Measurements from ENCODE around the gene ADK.
A peak's percentile ranks its signal among the peaks of the same experiment; 100 is the strongest.

ADK gene

DNA sequence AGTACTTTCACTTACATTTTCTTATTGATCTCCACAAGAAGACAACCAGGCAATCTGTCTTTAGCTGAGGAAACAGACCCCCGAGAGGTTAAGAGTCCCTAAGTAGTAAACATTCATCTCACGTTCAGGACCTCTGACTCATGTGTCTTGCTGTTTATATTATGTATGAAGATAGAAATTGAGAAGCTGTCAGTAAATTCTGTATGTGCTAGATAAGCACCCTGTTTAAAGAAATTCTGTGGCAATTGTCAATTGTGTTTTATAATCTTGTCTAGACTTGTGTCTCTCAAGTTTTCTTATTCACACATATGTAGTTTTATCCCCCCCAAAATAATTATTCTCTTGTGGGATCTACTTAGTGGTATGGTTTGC is 14.5 kb downstream of the ADK start:
- Histone ChIP-seq H3K9ac (ENCODE audit: low read depth, low read length) (no peak overlapping the region), H3K4me3 (ENCODE audit: low read depth, low read length) (no peak overlapping the region), H3K27me3 (ENCODE audit: control insufficient read depth, insufficient read depth, low read length) (no peaks in the 10 kb centered on the region), H3K4me1 (ENCODE audit: control insufficient read depth, insufficient read depth, low read length) (peaks cover 3% of the 10 kb centered on the region; the same call in 1 of the 2 replicates), H3K36me3 (ENCODE audit: control insufficient read depth, insufficient read depth, low read length) (no peaks in the 10 kb centered on the region), H3K9me3 (ENCODE audit: control insufficient read depth, insufficient read depth, low read length) (no peaks in the 10 kb centered on the region), H3K27ac (ENCODE audit: low read depth, low read length) (no peak overlapping the region)

DNA sequence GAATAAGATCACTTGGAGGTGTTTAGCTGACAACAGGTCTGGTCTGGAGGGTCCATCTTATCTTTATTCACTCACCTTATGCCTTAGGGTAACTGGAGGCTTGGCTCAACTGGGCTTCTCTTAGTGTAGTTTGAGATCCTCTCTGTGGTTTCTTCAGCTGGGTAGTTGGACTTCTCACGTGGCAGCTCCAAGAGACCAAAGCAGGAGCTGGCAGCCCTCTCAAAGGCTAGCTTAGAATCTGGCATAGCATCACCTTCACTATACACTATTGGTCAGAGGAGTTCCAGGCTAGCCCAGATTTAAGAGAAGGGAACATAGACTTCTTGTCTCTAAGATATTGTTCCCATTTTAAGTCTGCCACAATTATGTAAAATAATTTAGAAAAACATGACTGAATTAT is 16.4 kb downstream of the ADK start:
- Histone ChIP-seq H3K27me3 (ENCODE audit: control insufficient read depth, insufficient read depth, low read length) (no peaks in the 10 kb centered on the region), H3K9ac (ENCODE audit: low read depth, low read length) (no peak overlapping the region), H3K36me3 (ENCODE audit: control insufficient read depth, insufficient read depth, low read length) (no peaks in the 10 kb centered on the region), H3K9me3 (ENCODE audit: control insufficient read depth, insufficient read depth, low read length) (no peaks in the 10 kb centered on the region), H3K4me1 (ENCODE audit: control insufficient read depth, insufficient read depth, low read length) (peaks cover 3% of the 10 kb centered on the region; the same call in 1 of the 2 replicates), H3K27ac (ENCODE audit: low read depth, low read length) (no peak overlapping the region), H3K4me3 (ENCODE audit: low read depth, low read length) (no peak overlapping the region)

DNA sequence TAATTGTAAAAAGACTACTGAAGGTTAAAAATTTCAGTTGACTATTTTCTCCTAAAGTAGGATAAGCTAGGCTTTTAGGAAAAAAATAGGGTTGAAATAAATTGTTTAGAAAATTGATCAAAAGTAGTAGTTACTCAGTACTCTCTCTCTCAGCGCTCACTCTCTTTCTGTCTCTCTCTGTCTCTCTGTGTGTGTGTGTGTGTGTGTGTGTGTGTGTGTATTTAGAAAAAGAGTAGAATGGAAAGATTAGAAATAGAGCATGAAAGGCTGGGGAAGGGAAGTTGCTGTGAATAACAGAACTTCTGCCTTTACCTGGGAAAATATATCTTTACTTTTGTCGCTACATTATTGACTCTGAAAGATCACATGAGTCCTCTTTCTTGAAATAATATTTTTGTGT is 20.6 kb downstream of the ADK start:
- H3K27ac ChIP-seq (ENCODE audit: low read depth, low read length): no peak overlapping the region
- H3K9ac ChIP-seq (ENCODE audit: low read depth, low read length): no peak overlapping the region
- peaks cover 11% of the 10 kb centered on the region for H3K4me1 ChIP-seq (ENCODE audit: control insufficient read depth, insufficient read depth, low read length)
- H3K4me3 ChIP-seq (ENCODE audit: low read depth, low read length): no peak overlapping the region
- H3K27me3 ChIP-seq (ENCODE audit: control insufficient read depth, insufficient read depth, low read length): no peaks in the 10 kb centered on the region
- no peaks in the 10 kb centered on the region for H3K36me3 ChIP-seq (ENCODE audit: control insufficient read depth, insufficient read depth, low read length)
- no peaks in the 10 kb centered on the region for H3K9me3 ChIP-seq (ENCODE audit: control insufficient read depth, insufficient read depth, low read length)

DNA sequence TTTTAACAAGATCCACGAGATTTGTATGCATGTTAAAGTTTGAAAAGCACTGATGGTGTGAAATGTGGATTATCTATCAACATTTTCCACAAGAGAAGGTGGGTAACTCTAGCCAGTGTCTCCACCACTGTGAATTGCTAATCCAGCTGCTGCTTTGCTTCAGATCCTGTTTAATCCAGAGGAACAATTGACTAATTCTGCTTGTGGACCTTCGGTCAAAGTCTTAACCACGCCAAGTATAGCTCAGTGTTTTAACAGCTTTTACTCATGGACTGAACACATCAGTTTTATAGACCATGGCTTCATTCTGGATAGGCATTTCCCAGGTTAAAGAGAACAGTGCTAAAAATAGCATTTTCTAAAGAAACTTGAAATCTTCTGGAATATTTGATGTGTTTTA is 23.5 kb downstream of the ADK start:
- Histone ChIP-seq H3K27me3 (ENCODE audit: control insufficient read depth, insufficient read depth, low read length) (no peaks in the 10 kb centered on the region), H3K27ac (ENCODE audit: low read depth, low read length) (no peak overlapping the region), H3K9ac (ENCODE audit: low read depth, low read length) (no peak overlapping the region), H3K36me3 (ENCODE audit: control insufficient read depth, insufficient read depth, low read length) (no peaks in the 10 kb centered on the region), H3K9me3 (ENCODE audit: control insufficient read depth, insufficient read depth, low read length) (no peaks in the 10 kb centered on the region), H3K4me1 (ENCODE audit: control insufficient read depth, insufficient read depth, low read length) (peaks cover 22% of the 10 kb centered on the region), H3K4me3 (ENCODE audit: low read depth, low read length) (no peak overlapping the region)

DNA sequence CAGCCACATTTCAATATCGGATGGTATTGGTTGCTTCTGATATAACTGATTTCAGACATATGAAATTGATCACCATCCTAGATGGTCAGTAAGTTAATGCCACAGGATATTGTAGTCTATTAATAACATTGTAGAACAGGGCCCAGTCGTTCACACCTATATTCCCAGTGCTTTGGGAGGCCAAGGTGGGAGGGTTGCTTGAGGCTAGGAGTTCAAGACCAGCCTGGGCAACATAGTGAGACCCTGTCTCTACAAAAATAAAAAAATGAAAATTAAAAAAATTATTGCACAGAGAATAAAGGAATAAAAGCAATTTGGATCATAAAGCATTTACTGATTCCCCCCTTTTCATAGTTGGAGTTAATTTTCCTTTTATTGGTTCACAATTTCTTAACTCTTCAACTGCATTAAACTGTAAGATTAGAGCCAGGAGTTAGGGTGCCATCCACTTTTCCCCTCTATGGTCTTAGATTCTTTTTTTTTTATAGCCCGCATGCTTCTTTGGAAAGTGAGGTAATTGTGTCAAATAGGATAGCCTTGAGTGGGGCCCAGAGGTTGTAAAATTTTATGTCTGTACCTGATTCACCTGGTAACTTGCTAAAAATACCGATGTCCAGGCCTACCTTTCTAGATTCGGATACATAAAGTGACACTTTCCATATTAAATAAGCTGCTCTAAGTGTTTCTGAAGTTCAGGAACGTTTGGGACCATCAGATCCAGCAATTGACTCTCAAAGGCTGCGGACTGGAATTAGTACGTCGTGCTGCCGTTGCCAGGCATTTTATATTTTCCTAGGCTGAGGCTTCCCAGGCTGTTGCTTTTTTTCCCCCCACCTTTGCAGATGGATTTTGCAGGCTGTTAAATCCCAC is 24.7 kb downstream of the ADK start:
- H3K9ac ChIP-seq (ENCODE audit: low read depth, low read length): peak overlapping the region; percentile 90
- H3K4me1 ChIP-seq (ENCODE audit: control insufficient read depth, insufficient read depth, low read length): peaks cover 22% of the 10 kb centered on the region
- peak overlapping the region; percentile 96 for H3K27ac ChIP-seq (ENCODE audit: low read depth, low read length)

DNA sequence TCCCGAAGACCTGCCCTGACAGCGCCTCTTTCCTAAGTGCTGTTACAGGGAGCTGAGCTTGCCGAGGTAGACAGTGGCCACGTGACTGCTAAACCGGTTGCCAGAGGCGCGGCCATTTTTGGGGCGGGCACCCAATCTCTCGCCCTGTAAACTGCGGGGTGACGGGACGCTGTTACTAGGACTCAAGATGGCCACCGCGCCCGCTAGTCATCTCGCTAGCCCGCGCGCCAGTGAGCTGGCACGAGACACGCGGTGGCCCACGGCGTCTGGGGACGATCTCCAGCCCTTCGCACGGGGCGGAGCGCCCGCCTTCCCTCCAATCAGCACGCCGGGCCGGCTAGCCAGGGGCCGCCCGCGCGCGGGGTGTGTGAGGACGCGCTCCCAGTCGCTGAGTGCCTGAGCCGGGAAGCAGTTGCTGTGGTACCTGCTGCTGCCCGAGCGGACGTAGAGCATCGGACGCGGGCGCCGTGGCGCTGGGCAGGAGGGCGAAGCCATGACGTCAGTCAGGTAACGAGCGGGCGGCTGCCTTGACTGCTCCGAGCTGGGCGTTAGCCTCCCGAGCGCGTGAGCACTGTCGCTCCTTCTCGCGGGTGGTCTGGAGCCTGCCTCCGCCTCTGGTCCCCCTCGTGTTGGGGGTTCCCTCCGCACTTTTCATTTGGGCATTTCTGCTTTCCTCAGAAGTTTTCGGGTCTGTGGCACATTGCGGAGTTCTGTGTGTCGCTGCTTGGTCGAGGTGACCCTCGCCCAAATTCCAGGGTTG is 25.5 kb downstream of the ADK start:
- H3K27ac ChIP-seq (ENCODE audit: low read depth, low read length): peak overlapping the region; percentile 96

More for the DNA sequence above, 24.7 kb downstream of the ADK start:
- no peaks in the 10 kb centered on the region for H3K27me3 ChIP-seq (ENCODE audit: control insufficient read depth, insufficient read depth, low read length)
- H3K4me3 ChIP-seq (ENCODE audit: low read depth, low read length): peak overlapping the region; percentile 92
- H3K9me3 ChIP-seq (ENCODE audit: control insufficient read depth, insufficient read depth, low read length): no peaks in the 10 kb centered on the region
- no peaks in the 10 kb centered on the region for H3K36me3 ChIP-seq (ENCODE audit: control insufficient read depth, insufficient read depth, low read length)

DNA sequence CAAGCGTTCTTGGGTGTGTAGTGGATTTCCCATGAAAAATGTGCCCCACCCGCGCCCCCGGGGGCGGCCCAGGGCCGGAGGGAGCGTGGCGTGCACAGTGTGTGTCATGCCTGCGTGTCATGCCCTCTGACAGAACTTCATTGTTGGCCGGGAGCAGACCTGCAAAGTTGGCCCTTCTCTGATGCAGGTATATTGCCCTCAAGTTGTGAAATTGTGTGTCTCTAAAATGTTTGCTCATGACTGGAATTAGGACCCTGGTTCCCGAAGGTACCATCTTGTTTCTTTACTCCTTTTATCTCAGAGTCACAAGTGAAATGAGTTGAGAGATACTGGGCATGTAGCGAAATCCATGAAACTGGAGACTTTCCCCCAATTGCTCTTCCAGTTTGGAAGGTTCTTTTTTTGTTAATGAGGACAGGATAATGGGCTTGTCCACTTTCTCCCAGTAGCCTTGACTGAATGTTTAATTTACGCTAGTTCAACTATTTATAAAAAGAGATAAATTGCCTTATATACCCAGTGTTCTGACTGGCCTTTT is 26.2 kb downstream of the ADK start:
- H3K9ac ChIP-seq (ENCODE audit: low read depth, low read length): peak overlapping the region; percentile 90
- no peaks in the 10 kb centered on the region for H3K9me3 ChIP-seq (ENCODE audit: control insufficient read depth, insufficient read depth, low read length)
- peaks cover 34% of the 10 kb centered on the region for H3K4me1 ChIP-seq (ENCODE audit: control insufficient read depth, insufficient read depth, low read length)
- H3K4me3 ChIP-seq (ENCODE audit: low read depth, low read length): peak overlapping the region; percentile 92
- no peaks in the 10 kb centered on the region for H3K36me3 ChIP-seq (ENCODE audit: control insufficient read depth, insufficient read depth, low read length)
- H3K27me3 ChIP-seq (ENCODE audit: control insufficient read depth, insufficient read depth, low read length): no peaks in the 10 kb centered on the region
- peak overlapping the region; percentile 96 for H3K27ac ChIP-seq (ENCODE audit: low read depth, low read length)

More for the DNA sequence above, 25.5 kb downstream of the ADK start:
- no peaks in the 10 kb centered on the region for H3K27me3 ChIP-seq (ENCODE audit: control insufficient read depth, insufficient read depth, low read length)
- H3K4me3 ChIP-seq (ENCODE audit: low read depth, low read length): peak overlapping the region; percentile 92
- H3K4me1 ChIP-seq (ENCODE audit: control insufficient read depth, insufficient read depth, low read length): peaks cover 29% of the 10 kb centered on the region
- peak overlapping the region; percentile 90 for H3K9ac ChIP-seq (ENCODE audit: low read depth, low read length)
- H3K9me3 ChIP-seq (ENCODE audit: control insufficient read depth, insufficient read depth, low read length): no peaks in the 10 kb centered on the region
- H3K36me3 ChIP-seq (ENCODE audit: control insufficient read depth, insufficient read depth, low read length): no peaks in the 10 kb centered on the region

DNA sequence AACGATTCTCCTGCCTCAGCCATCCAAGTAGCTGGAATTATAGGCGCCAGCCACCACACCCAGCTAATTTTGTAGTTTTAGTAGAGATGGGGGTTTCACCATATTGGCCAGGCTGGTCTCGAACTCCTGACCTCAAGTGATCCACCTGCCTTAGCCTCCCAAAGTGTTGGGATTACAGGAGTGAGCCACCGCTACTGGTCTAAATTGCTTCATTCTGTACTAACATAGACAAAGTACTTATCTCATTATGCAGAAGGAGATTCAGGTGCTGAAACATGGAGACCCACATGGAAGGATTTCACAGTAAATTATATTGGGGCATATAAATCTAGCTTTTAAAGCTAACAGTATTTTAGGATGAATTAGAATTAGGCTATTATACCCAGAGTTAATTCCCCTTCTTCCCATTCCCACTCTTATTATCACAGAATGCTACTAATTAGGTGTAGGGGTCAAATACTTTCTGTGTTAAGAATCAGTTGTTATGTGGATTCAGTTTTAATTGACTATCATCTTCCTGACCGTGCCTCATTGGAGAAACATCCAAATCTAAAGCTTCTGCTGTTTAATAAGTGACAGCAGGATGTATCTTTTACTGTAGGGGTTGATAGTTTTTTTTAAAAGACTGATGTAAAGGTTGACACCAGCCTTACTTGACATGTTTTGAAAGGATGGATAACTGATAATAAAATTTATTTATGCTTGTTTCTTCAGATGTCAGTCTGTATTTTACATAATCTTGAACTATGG is 27.2 kb downstream of the ADK start:
- H3K27ac ChIP-seq (ENCODE audit: low read depth, low read length): no peak overlapping the region
- H3K9ac ChIP-seq (ENCODE audit: low read depth, low read length): no peak overlapping the region

DNA sequence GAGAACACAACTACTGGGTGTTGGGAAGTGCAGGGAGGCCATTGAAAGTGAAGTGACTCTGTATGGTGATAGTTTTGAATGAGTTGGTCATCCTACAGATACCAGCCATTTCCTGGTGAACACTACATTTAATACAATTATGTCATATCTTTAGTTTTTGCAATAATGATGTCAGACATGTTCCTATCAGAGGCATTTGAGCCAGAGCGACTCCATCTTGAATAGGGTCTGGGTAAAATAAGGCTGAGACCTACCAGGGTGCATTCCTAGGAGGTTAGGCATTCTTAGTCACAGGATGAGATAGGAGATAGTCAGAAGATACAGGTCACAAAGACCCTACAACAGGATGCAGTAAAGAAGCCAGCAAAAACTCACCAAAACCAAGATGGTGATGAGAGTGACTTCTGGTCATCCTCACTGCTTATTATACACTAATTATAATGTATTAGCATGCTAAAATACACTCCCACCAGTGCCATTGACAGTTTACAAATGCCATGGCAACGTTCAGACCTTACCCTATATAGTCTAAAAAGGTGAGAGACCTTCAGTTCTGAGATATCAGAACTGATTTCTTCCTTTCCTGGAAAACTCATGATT is 28.2 kb downstream of the ADK start:
- Histone ChIP-seq H3K36me3 (ENCODE audit: control insufficient read depth, insufficient read depth, low read length) (no peaks in the 10 kb centered on the region), H3K9me3 (ENCODE audit: control insufficient read depth, insufficient read depth, low read length) (no peaks in the 10 kb centered on the region), H3K27ac (ENCODE audit: low read depth, low read length) (no peak overlapping the region), H3K9ac (ENCODE audit: low read depth, low read length) (no peak overlapping the region), H3K4me3 (ENCODE audit: low read depth, low read length) (no peak overlapping the region), H3K27me3 (ENCODE audit: control insufficient read depth, insufficient read depth, low read length) (no peaks in the 10 kb centered on the region), H3K4me1 (ENCODE audit: control insufficient read depth, insufficient read depth, low read length) (peaks cover 34% of the 10 kb centered on the region)

More for the DNA sequence above, 27.2 kb downstream of the ADK start:
- H3K27me3 ChIP-seq (ENCODE audit: control insufficient read depth, insufficient read depth, low read length): no peaks in the 10 kb centered on the region
- no peaks in the 10 kb centered on the region for H3K9me3 ChIP-seq (ENCODE audit: control insufficient read depth, insufficient read depth, low read length)
- peaks cover 34% of the 10 kb centered on the region for H3K4me1 ChIP-seq (ENCODE audit: control insufficient read depth, insufficient read depth, low read length)
- H3K4me3 ChIP-seq (ENCODE audit: low read depth, low read length): no peak overlapping the region
- H3K36me3 ChIP-seq (ENCODE audit: control insufficient read depth, insufficient read depth, low read length): no peaks in the 10 kb centered on the region

DNA sequence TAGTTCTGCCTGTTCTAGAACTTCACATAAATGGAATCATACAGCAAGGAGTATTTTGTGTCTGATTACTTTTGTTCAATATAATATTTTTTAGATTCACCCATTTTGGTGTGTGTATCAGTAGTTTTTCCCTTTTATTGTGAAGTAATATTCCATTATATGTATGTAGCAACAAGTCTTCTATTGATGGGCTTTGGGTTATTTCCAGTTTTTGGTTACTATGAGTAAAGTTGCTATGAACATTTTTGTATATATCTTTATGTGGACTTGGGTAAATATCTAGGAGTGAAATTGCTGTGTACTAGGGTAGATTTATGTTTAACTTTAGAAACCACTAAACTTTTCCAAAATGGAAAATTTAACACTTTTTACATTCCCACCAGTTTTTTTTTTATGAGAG is 35.7 kb downstream of the ADK start:
- no peaks in the 10 kb centered on the region for H3K27me3 ChIP-seq (ENCODE audit: control insufficient read depth, insufficient read depth, low read length)
- H3K27ac ChIP-seq (ENCODE audit: low read depth, low read length): no peak overlapping the region
- H3K4me1 ChIP-seq (ENCODE audit: control insufficient read depth, insufficient read depth, low read length): peaks cover 16% of the 10 kb centered on the region
- no peak overlapping the region for H3K9ac ChIP-seq (ENCODE audit: low read depth, low read length)
- H3K36me3 ChIP-seq (ENCODE audit: control insufficient read depth, insufficient read depth, low read length): no peaks in the 10 kb centered on the region
- no peak overlapping the region for H3K4me3 ChIP-seq (ENCODE audit: low read depth, low read length)
- H3K9me3 ChIP-seq (ENCODE audit: control insufficient read depth, insufficient read depth, low read length): no peaks in the 10 kb centered on the region
